ENCODE data around the gene PSMD1. TPM values are rescaled to one million over a fixed set of nuclear protein-coding genes. Genes with fewer than 3 reads are reported as not detected.

PSMD1 gene
- total RNA-seq, 1 donor from 2014 or later = 83.3 TPM

DNA sequence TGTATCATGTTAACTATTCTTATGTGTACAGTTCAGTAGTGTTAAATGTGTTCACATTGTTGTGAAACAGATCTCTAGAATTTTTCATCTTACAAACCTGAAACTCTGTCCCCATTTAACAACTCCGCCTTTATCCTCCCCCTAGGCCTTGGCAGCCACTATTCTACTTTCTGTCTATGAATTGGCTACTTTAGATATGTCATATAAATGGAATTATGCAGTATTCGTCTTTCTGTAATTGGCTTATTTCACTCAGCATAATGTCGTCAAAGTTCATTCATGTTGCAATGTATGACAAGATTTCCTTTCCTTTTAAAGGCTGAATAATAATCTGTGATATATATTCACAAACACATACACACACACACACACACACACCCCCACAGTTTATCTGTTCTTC, 154.1 kb downstream of the PSMD1 start:
- no peaks in the 10 kb centered on the region for H3K4me1 Mint-ChIP-seq
- H3K27me3 Mint-ChIP-seq (ENCODE audit: low read depth) = no peaks in the 10 kb centered on the region
- no peak overlapping the region for H3K4me3 Mint-ChIP-seq
- H3K27ac Mint-ChIP-seq = no peak overlapping the region
- no peak for DNase-seq (ENCODE audit: low spot score in 2 of 2, unreplicated experiment in 2 of 2)
- TF ChIP-seq, protein P1, sequence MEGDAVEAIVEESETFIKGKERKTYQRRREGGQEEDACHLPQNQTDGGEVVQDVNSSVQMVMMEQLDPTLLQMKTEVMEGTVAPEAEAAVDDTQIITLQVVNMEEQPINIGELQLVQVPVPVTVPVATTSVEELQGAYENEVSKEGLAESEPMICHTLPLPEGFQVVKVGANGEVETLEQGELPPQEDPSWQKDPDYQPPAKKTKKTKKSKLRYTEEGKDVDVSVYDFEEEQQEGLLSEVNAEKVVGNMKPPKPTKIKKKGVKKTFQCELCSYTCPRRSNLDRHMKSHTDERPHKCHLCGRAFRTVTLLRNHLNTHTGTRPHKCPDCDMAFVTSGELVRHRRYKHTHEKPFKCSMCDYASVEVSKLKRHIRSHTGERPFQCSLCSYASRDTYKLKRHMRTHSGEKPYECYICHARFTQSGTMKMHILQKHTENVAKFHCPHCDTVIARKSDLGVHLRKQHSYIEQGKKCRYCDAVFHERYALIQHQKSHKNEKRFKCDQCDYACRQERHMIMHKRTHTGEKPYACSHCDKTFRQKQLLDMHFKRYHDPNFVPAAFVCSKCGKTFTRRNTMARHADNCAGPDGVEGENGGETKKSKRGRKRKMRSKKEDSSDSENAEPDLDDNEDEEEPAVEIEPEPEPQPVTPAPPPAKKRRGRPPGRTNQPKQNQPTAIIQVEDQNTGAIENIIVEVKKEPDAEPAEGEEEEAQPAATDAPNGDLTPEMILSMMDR (IDR thresholded peaks at IDR 0.05; ENCODE audit: unreplicated experiment) = no peak
- no peaks in the 10 kb centered on the region for H3K9me3 Mint-ChIP-seq
- peaks cover 22% of the 10 kb centered on the region for H3K36me3 Mint-ChIP-seq

DNA sequence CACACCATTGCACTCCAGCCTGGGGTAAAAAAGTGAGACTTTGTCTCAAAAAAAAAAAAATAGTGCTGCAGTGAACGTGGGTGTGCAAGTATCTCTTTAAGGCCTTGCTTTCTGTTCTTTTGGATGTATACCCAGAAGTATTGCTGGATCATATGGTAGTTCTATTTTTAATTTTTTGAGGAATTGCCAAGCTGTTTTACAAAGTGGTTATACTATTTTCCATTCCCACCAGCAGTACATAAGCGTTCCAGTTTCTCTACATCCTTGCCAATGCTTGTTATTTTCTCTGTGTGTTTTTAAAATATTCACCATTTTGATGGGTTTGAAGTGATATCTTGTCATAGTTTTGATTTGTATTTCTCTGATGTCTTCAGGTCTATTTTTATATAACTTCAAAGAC, 154.8 kb downstream of the PSMD1 start:
- H3K4me3 Mint-ChIP-seq = no peak overlapping the region
- TF ChIP-seq, protein P1 (IDR thresholded peaks at IDR 0.05; ENCODE audit: unreplicated experiment) = no peak
- no peaks in the 10 kb centered on the region for H3K9me3 Mint-ChIP-seq
- H3K27ac Mint-ChIP-seq = no peak overlapping the region
- peaks cover 27% of the 10 kb centered on the region for H3K36me3 Mint-ChIP-seq
- no peaks in the 10 kb centered on the region for H3K4me1 Mint-ChIP-seq
- no peaks in the 10 kb centered on the region for H3K27me3 Mint-ChIP-seq (ENCODE audit: low read depth)
- DNase-seq (ENCODE audit: low spot score in 2 of 2, unreplicated experiment in 2 of 2) = no peak

DNA sequence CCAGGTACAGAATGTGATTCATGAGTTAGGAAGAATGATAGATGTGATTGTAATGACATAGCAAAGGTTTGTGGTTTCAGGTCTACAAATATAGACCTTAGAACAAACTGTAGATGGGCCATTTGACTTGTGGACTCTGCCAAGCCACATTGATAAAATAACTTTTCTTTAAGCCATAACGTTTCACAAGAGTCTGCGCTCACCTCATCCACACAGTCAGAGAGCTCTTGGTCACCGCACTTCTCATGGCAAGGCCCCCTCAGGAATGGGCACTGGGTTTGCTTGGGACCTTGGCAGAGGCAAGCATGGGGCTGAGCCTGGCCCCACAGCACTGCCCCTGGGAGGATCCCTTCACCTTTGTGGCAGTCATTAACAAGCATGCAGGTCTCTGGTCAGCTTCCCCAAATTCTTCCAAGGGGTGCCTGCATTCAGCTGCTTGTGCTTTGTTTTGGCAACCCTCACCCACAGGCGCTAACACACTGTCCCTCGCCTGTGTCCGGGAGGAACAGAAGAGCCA, 155.7 kb downstream of the PSMD1 start:
- TF ChIP-seq, protein P1 (IDR thresholded peaks at IDR 0.05; ENCODE audit: unreplicated experiment) = no peak
- Mint-ChIP-seq H3K27ac (no peak overlapping the region), H3K4me1 (no peaks in the 10 kb centered on the region), H3K9me3 (no peaks in the 10 kb centered on the region), H3K36me3 (peaks cover 33% of the 10 kb centered on the region), H3K27me3 (ENCODE audit: low read depth) (no peaks in the 10 kb centered on the region), H3K4me3 (no peak overlapping the region)
- no peak for DNase-seq (ENCODE audit: low spot score in 2 of 2, unreplicated experiment in 2 of 2)

- H3K4me3 Mint-ChIP-seq = no peak overlapping the region
- H3K4me1 Mint-ChIP-seq = no peaks in the 10 kb centered on the region
- TF ChIP-seq, protein P1 (IDR thresholded peaks at IDR 0.05; ENCODE audit: unreplicated experiment) = no peak
- no peak for DNase-seq (ENCODE audit: low spot score in 2 of 2, unreplicated experiment in 2 of 2)
- no peak overlapping the region for H3K27ac Mint-ChIP-seq
- peaks cover under 1% of the 10 kb centered on the region for H3K9me3 Mint-ChIP-seq
- H3K36me3 Mint-ChIP-seq = peaks cover 35% of the 10 kb centered on the region
- no peaks in the 10 kb centered on the region for H3K27me3 Mint-ChIP-seq (ENCODE audit: low read depth)
Measured at GRCh38 chr2:231213931-231214642, 157.4 kb downstream of the PSMD1 start.

GRCh38 chr2:231218366-231218765, 161.7 kb downstream of the PSMD1 start:
- TF ChIP-seq, protein P1 (IDR thresholded peaks at IDR 0.05; ENCODE audit: unreplicated experiment) = no peak
- no peak for DNase-seq (ENCODE audit: low spot score in 2 of 2, unreplicated experiment in 2 of 2)
- Mint-ChIP-seq H3K27me3 (ENCODE audit: low read depth) (no peaks in the 10 kb centered on the region), H3K4me3 (no peak overlapping the region), H3K27ac (no peak overlapping the region), H3K4me1 (peaks cover 18% of the 10 kb centered on the region), H3K9me3 (peaks cover 14% of the 10 kb centered on the region), H3K36me3 (peaks cover 49% of the 10 kb centered on the region)
